G401.6 (cell line): ENCODE results near the gene KRT76.
"Not testable (repeated sequence)": the region's sequence is repeated elsewhere in the genome, so short reads cannot be mapped to it uniquely, and the experiment has no call there.

ENCODE experiments used
- FAIRE-seq: peaks from 2 replicates; lab custom pipeline; 2012; peaks lifted over from hg19 to GRCh38; lab: Jason Lieb, UNC

Gene KRT76

GRCh38 chr12:52796839-52797528 lies 19.8 kb upstream of the KRT76 start:
- FAIRE-seq, result no peak

- FAIRE-seq, result no peak
These were observed 19.3 kb upstream of the KRT76 start for GRCh38 chr12:52796429-52796794.

GRCh38 chr12:52795694-52796428 lies 18.7 kb upstream of the KRT76 start, which contains the start of gene KRT3:
Gene KRT3, minus strand, starts transcription at chr12:52796117. Its CDS starts 75 bp downstream, at chr12:52796042.
- no peak for FAIRE-seq

- not testable (repeated sequence) for FAIRE-seq
These were observed 18.2 kb upstream of the KRT76 start for GRCh38 chr12:52795332-52795674.

- no peak for FAIRE-seq
These were observed 17.6 kb upstream of the KRT76 start for GRCh38 chr12:52794479-52795331.

GRCh38 chr12:52792185-52793029 lies 15.3 kb upstream of the KRT76 start:
- FAIRE-seq, result no peak

GRCh38 chr12:52791271-52792184 lies 14.4 kb upstream of the KRT76 start:
- FAIRE-seq, result no peak

GRCh38 chr12:52790427-52791270 lies 13.5 kb upstream of the KRT76 start:
- no peak for FAIRE-seq

GRCh38 chr12:52789637-52790426 lies 12.7 kb upstream of the KRT76 start:
- no peak for FAIRE-seq

- FAIRE-seq, result no peak
These were observed 11.9 kb upstream of the KRT76 start for GRCh38 chr12:52788876-52789636.

GRCh38 chr12:52788192-52788875 lies 11.2 kb upstream of the KRT76 start:
- FAIRE-seq, result no peak

- FAIRE-seq, result no peak
These were observed 10.4 kb upstream of the KRT76 start for GRCh38 chr12:52787324-52788191.

GRCh38 chr12:52784909-52785308 lies 7.8 kb upstream of the KRT76 start:
- FAIRE-seq, result no peak

- FAIRE-seq, result no peak
These were observed 6.6 kb upstream of the KRT76 start for GRCh38 chr12:52783563-52784316.

GRCh38 chr12:52782502-52782901 lies 5.4 kb upstream of the KRT76 start:
- FAIRE-seq, result no peak
